DND-41 (cell line): ENCODE measurements around the gene TUFM.

Source experiments
- ATAC-seq: fragments of 200-7000 bp; cut with Tn5 transposase; 3 replicates; pipeline ENCODE4 v1.9.1; 2021; ENCODE audit warnings: low read depth; ENCODE audit not compliant: insufficient read depth
- DNase-seq: peaks from one replicate; pipeline ENCODE4 v3.0.0-alpha.2; 2020
- H2AFZ ChIP-seq: 2 replicates; pipeline ENCODE4 v1.6.0; 2012; ENCODE audit warnings: low read depth, low read length
- H3K27ac ChIP-seq: 2 replicates; pipeline ENCODE4 v1.5.1; 2012; ENCODE audit warnings: low read length, inconsistent platforms
- H3K27me3 ChIP-seq: fragments of 200-600 bp; sonication (generic); 2 replicates; pipeline ENCODE4 v1.6.0; 2012; ENCODE audit warnings: low read length, mild to moderate bottlenecking, inconsistent platforms; ENCODE audit not compliant: insufficient read depth, poor library complexity
- H3K36me3 ChIP-seq: 2 replicates; pipeline ENCODE4 v1.5.1; 2012; ENCODE audit warnings: low read length, inconsistent platforms; ENCODE audit not compliant: insufficient read depth
- H3K4me1 ChIP-seq: 2 replicates; pipeline ENCODE4 v1.5.1; 2012; ENCODE audit warnings: mild to moderate bottlenecking, low read length; ENCODE audit not compliant: insufficient read depth
- H3K4me2 ChIP-seq: 2 replicates; pipeline ENCODE4 v1.6.0; 2012; ENCODE audit warnings: mild to moderate bottlenecking, moderate library complexity, low read length, inconsistent platforms; ENCODE audit not compliant: insufficient read depth
- H3K4me3 ChIP-seq, 2 experiments: fragments of 200-600 bp in 1 of 2; shearing (Covaris generic) in 1 of 2; 2 replicates each; pipeline ENCODE4 v1.5.1; 2012 to 2016; ENCODE audit warnings: inconsistent platforms in 2 of 2, low read length in 2 of 2, mild to moderate bottlenecking in 2 of 2, low read depth in 1 of 2, moderate library complexity in 1 of 2
- H3K79me2 ChIP-seq: 2 replicates; pipeline ENCODE4 v1.6.0; 2012; ENCODE audit warnings: low read length, inconsistent platforms; ENCODE audit not compliant: insufficient read depth
- H3K9ac ChIP-seq: 2 replicates; pipeline ENCODE4 v1.6.0; 2012; ENCODE audit warnings: low read depth, mild to moderate bottlenecking, inconsistent platforms, low read length, moderate library complexity
- H3K9me3 ChIP-seq: 2 replicates; pipeline ENCODE4 v1.5.1; 2012; ENCODE audit warnings: low read length, moderate library complexity, mild to moderate bottlenecking, inconsistent platforms; ENCODE audit not compliant: insufficient read depth, severe bottlenecking
- H4K20me1 ChIP-seq: 2 replicates; pipeline ENCODE4 v1.6.0; 2012; ENCODE audit warnings: low read length; ENCODE audit not compliant: insufficient read depth
- EZH2 ChIP-seq: IDR thresholded peaks from 3 replicates; pipeline ENCODE4 v1.6.1; 2012; ENCODE audit warnings: borderline replicate concordance, low read depth, mild to moderate bottlenecking, moderate library complexity, low read length, inconsistent platforms; ENCODE audit not compliant: severe bottlenecking
- TF ChIP-seq, protein P1 (sequence below): IDR thresholded peaks from 2 replicates; pipeline ENCODE4 v1.5.1; 2012; ENCODE audit warnings: borderline replicate concordance, low read length, moderate library complexity, mild to moderate bottlenecking; ENCODE audit not compliant: poor library complexity, severe bottlenecking; ENCODE audit errors: extremely low read depth

The TUFM gene

DNA sequence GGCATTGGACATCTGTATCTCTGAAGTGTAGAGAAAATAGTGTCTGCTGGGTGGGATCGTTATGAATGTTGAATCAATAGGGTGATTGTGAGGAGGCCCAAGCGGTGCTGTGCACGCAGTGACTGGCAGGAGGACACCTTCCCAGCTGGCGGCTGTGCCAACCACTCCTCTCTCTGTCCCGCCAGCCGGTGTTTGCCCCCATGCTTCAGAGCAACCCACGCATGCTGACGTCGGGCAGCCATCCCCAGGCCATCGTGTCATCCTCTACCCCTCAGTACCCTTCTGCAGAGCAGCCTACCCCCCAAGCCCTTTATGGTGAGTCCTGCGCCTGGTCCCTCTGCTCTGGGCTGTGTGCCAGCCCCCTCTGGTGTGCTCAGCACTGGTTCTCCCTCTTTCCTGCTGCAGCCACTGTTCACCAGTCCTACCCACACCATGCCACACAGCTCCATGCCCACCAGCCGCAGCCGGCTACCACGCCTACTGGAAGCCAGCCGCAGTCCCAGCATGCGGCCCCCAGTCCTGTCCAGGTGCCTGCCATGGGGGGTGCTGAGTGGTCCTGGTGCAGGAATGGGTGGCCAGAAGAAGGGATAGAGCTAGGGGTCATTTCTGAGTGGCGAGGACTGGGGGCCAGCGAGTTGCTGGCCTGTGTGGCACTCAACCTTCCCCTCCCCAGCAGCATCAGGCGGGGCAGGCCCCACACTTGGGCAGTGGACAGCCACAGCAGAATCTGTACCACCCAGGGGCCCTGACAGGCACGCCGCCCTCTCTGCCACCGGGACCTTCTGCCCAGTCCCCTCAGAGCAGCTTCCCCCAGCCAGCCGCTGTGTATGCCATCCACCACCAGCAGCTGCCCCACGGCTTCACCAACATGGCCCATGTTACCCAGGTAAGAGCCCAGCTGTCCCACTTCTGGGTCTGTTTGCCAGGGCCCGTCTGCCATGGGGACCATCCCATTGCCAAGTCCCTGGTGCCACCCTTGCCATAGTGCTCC is 11.0 kb downstream of the TUFM start:
- Histone ChIP-seq H3K4me1 (no peaks in the 10 kb centered on the region), H3K27ac (no peak overlapping the region), H2AFZ (no peak overlapping the region), H3K4me3 (no peak overlapping the region), H3K9ac (no peak overlapping the region), H3K79me2 (peaks cover 31% of the 10 kb centered on the region), H4K20me1 (peaks cover 68% of the 10 kb centered on the region), H3K4me2 (no peak overlapping the region), H3K36me3 (peaks cover 85% of the 10 kb centered on the region), H3K27me3 (no peaks in the 10 kb centered on the region), H3K9me3 (no peaks in the 10 kb centered on the region)
- ATAC-seq (no peak), DNase-seq (no peak)
- TF ChIP-seq, protein P1, sequence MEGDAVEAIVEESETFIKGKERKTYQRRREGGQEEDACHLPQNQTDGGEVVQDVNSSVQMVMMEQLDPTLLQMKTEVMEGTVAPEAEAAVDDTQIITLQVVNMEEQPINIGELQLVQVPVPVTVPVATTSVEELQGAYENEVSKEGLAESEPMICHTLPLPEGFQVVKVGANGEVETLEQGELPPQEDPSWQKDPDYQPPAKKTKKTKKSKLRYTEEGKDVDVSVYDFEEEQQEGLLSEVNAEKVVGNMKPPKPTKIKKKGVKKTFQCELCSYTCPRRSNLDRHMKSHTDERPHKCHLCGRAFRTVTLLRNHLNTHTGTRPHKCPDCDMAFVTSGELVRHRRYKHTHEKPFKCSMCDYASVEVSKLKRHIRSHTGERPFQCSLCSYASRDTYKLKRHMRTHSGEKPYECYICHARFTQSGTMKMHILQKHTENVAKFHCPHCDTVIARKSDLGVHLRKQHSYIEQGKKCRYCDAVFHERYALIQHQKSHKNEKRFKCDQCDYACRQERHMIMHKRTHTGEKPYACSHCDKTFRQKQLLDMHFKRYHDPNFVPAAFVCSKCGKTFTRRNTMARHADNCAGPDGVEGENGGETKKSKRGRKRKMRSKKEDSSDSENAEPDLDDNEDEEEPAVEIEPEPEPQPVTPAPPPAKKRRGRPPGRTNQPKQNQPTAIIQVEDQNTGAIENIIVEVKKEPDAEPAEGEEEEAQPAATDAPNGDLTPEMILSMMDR, result no peak
- TF ChIP-seq EZH2, result no peak

DNA sequence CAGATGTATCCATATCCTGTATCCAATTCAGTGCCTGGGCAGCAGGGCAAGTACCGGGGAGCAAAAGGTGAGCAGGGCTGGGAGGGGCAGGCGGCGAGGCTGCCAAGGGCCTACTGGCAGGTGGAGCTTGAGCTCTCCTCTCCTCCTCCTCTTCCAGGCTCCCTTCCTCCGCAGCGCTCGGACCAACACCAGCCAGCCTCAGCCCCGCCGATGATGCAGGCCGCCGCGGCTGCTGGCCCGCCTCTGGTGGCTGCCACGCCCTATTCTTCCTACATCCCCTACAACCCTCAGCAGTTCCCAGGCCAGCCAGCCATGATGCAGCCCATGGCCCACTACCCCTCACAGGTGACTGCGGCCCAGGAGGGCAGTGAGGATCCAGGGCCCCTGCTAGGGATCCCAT is 11.8 kb downstream of the TUFM start:
- TF ChIP-seq, protein P1, result no peak
- TF ChIP-seq EZH2, result no peak
- H4K20me1 ChIP-seq, result peaks cover 75% of the 10 kb centered on the region
- ATAC-seq, result no peak

DNA sequence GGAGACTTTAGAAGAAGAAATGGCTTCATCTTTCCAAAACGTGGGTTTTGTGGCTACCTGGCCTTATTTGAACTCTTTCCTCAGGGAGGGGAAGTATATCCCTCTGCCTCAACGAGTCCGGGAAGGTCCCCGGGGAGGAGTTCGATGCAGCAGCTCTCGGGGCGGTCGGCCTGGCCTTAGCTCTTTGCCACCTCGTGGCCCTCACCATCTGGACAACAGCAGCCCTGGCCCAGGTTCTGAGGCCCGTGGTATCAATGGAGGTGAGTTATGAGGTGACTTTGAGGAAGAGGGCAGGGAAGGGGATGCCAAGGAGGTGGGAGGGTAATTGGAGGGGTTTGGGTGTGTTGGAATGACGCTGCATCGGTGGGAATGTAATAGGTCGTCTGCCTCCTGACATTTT is 15.6 kb downstream of the TUFM start:
- DNase-seq (no peak), ATAC-seq (no peak)
- Histone ChIP-seq H3K27ac (no peak overlapping the region), H2AFZ (no peak overlapping the region), H3K4me1 (peaks cover 11% of the 10 kb centered on the region), H3K79me2 (peaks cover 77% of the 10 kb centered on the region), H3K4me3 (no peak overlapping the region), H3K9me3 (no peaks in the 10 kb centered on the region), H3K9ac (no peak overlapping the region), H3K4me2 (no peak overlapping the region), H4K20me1 (peaks cover 93% of the 10 kb centered on the region), H3K27me3 (no peaks in the 10 kb centered on the region), H3K36me3 (peaks cover 100% of the 10 kb centered on the region)
- TF ChIP-seq, protein P1, result no peak
- TF ChIP-seq EZH2, result no peak

More for the DNA sequence above, 11.8 kb downstream of the TUFM start:
- Histone ChIP-seq H3K4me3 (no peak overlapping the region), H3K79me2 (peaks cover 39% of the 10 kb centered on the region), H3K27me3 (no peaks in the 10 kb centered on the region), H3K9me3 (no peaks in the 10 kb centered on the region), H3K36me3 (peaks cover 94% of the 10 kb centered on the region), H3K27ac (no peak overlapping the region), H3K4me2 (no peak overlapping the region), H3K9ac (no peak overlapping the region), H2AFZ (no peak overlapping the region), H3K4me1 (no peaks in the 10 kb centered on the region)
- DNase-seq, result no peak
